Measurements from ENCODE around the gene SLC24A4. TPM values are rescaled to one million over a fixed set of nuclear protein-coding genes. Genes with fewer than 3 reads are reported as not detected.

SLC24A4 gene
- total RNA-seq, 1 donor, result 6.7 TPM

GRCh38 chr14:92499234-92499633 is 176.3 kb downstream of the SLC24A4 start:
- no peaks in the 10 kb centered on the region for H3K27me3 ChIP-seq (ENCODE audit: insufficient read depth, low read length)
- H3K4me3 ChIP-seq (ENCODE audit: low read length), result no peak overlapping the region
- H3K9me3 ChIP-seq (ENCODE audit: low read depth, low read length), result no peaks in the 10 kb centered on the region
- peaks cover 43% of the 10 kb centered on the region for H3K4me1 ChIP-seq (ENCODE audit: insufficient read depth, low read length)

- Histone ChIP-seq H3K27me3 (ENCODE audit: insufficient read depth, low read length) (no peaks in the 10 kb centered on the region), H3K9me3 (ENCODE audit: low read depth, low read length) (no peaks in the 10 kb centered on the region), H3K4me3 (ENCODE audit: low read length) (no peak overlapping the region), H3K4me1 (ENCODE audit: insufficient read depth, low read length) (peaks cover 43% of the 10 kb centered on the region)
These were observed 177.6 kb downstream of the SLC24A4 start for GRCh38 chr14:92500491-92500941.

- Histone ChIP-seq H3K4me3 (ENCODE audit: low read length) (no peak overlapping the region), H3K9me3 (ENCODE audit: low read depth, low read length) (no peaks in the 10 kb centered on the region), H3K4me1 (ENCODE audit: insufficient read depth, low read length) (peaks cover 44% of the 10 kb centered on the region), H3K27me3 (ENCODE audit: insufficient read depth, low read length) (no peaks in the 10 kb centered on the region)
These were observed 179.0 kb downstream of the SLC24A4 start for GRCh38 chr14:92501891-92502351.

GRCh38 chr14:92502541-92503286 is 179.7 kb downstream of the SLC24A4 start:
- no peaks in the 10 kb centered on the region for H3K27me3 ChIP-seq (ENCODE audit: insufficient read depth, low read length)
- H3K4me3 ChIP-seq (ENCODE audit: low read length), result no peak overlapping the region
- H3K9me3 ChIP-seq (ENCODE audit: low read depth, low read length), result no peaks in the 10 kb centered on the region
- H3K4me1 ChIP-seq (ENCODE audit: insufficient read depth, low read length), result peaks cover 49% of the 10 kb centered on the region

- no peaks in the 10 kb centered on the region for H3K27me3 ChIP-seq (ENCODE audit: insufficient read depth, low read length)
- no peaks in the 10 kb centered on the region for H3K9me3 ChIP-seq (ENCODE audit: low read depth, low read length)
- peaks cover 57% of the 10 kb centered on the region for H3K4me1 ChIP-seq (ENCODE audit: insufficient read depth, low read length)
- no peak overlapping the region for H3K4me3 ChIP-seq (ENCODE audit: low read length)
These were observed 181.0 kb downstream of the SLC24A4 start for GRCh38 chr14:92503756-92504491.

- Histone ChIP-seq H3K9me3 (ENCODE audit: low read depth, low read length) (no peaks in the 10 kb centered on the region), H3K27me3 (ENCODE audit: insufficient read depth, low read length) (no peaks in the 10 kb centered on the region), H3K4me3 (ENCODE audit: low read length) (no peak overlapping the region), H3K4me1 (ENCODE audit: insufficient read depth, low read length) (peaks cover 57% of the 10 kb centered on the region)
These were observed 182.9 kb downstream of the SLC24A4 start for GRCh38 chr14:92505826-92506225.

- Histone ChIP-seq H3K4me1 (ENCODE audit: insufficient read depth, low read length) (peaks cover 57% of the 10 kb centered on the region), H3K27me3 (ENCODE audit: insufficient read depth, low read length) (no peaks in the 10 kb centered on the region), H3K4me3 (ENCODE audit: low read length) (no peak overlapping the region), H3K9me3 (ENCODE audit: low read depth, low read length) (no peaks in the 10 kb centered on the region)
These were observed 183.3 kb downstream of the SLC24A4 start for GRCh38 chr14:92506231-92506630.

GRCh38 chr14:92507174-92507768 is 184.3 kb downstream of the SLC24A4 start:
- no peak overlapping the region for H3K4me3 ChIP-seq (ENCODE audit: low read length)
- no peaks in the 10 kb centered on the region for H3K27me3 ChIP-seq (ENCODE audit: insufficient read depth, low read length)
- no peaks in the 10 kb centered on the region for H3K9me3 ChIP-seq (ENCODE audit: low read depth, low read length)
- peaks cover 64% of the 10 kb centered on the region for H3K4me1 ChIP-seq (ENCODE audit: insufficient read depth, low read length)

GRCh38 chr14:92510972-92511371 is 188.0 kb downstream of the SLC24A4 start:
- no peaks in the 10 kb centered on the region for H3K27me3 ChIP-seq (ENCODE audit: insufficient read depth, low read length)
- H3K4me1 ChIP-seq (ENCODE audit: insufficient read depth, low read length), result peaks cover 60% of the 10 kb centered on the region
- H3K9me3 ChIP-seq (ENCODE audit: low read depth, low read length), result no peaks in the 10 kb centered on the region
- H3K4me3 ChIP-seq (ENCODE audit: low read length), result no peak overlapping the region

GRCh38 chr14:92511453-92512238 is 188.7 kb downstream of the SLC24A4 start:
- Histone ChIP-seq H3K9me3 (ENCODE audit: low read depth, low read length) (no peaks in the 10 kb centered on the region), H3K4me1 (ENCODE audit: insufficient read depth, low read length) (peaks cover 60% of the 10 kb centered on the region), H3K4me3 (ENCODE audit: low read length) (no peak overlapping the region), H3K27me3 (ENCODE audit: insufficient read depth, low read length) (no peaks in the 10 kb centered on the region)

- H3K27me3 ChIP-seq (ENCODE audit: insufficient read depth, low read length), result no peaks in the 10 kb centered on the region
- no peaks in the 10 kb centered on the region for H3K9me3 ChIP-seq (ENCODE audit: low read depth, low read length)
- peak overlapping the region; percentile 82 for H3K4me3 ChIP-seq (ENCODE audit: low read length)
- H3K4me1 ChIP-seq (ENCODE audit: insufficient read depth, low read length), result peaks cover 60% of the 10 kb centered on the region
These were observed 189.8 kb downstream of the SLC24A4 start for GRCh38 chr14:92512807-92513203.

GRCh38 chr14:92513204-92513965 is 190.4 kb downstream of the SLC24A4 start, which contains the start of gene RIN3:
Gene RIN3, plus strand, starts transcription at chr14:92513781. Its CDS starts 152 bp downstream, at chr14:92513933.
- H3K27me3 ChIP-seq (ENCODE audit: insufficient read depth, low read length), result no peaks in the 10 kb centered on the region
- peak within 1 kb of the TSS; percentile 82 for H3K4me3 ChIP-seq (ENCODE audit: low read length)
- peaks cover 60% of the 10 kb centered on the region for H3K4me1 ChIP-seq (ENCODE audit: insufficient read depth, low read length)
- H3K9me3 ChIP-seq (ENCODE audit: low read depth, low read length), result no peaks in the 10 kb centered on the region

GRCh38 chr14:92513966-92514843 is 191.2 kb downstream of the SLC24A4 start:
- no peaks in the 10 kb centered on the region for H3K27me3 ChIP-seq (ENCODE audit: insufficient read depth, low read length)
- H3K4me1 ChIP-seq (ENCODE audit: insufficient read depth, low read length), result peaks cover 67% of the 10 kb centered on the region
- no peaks in the 10 kb centered on the region for H3K9me3 ChIP-seq (ENCODE audit: low read depth, low read length)
- H3K4me3 ChIP-seq (ENCODE audit: low read length), result peak overlapping the region; percentile 82
